ENCODE results near the gene SH3PXD2A.

DNA sequence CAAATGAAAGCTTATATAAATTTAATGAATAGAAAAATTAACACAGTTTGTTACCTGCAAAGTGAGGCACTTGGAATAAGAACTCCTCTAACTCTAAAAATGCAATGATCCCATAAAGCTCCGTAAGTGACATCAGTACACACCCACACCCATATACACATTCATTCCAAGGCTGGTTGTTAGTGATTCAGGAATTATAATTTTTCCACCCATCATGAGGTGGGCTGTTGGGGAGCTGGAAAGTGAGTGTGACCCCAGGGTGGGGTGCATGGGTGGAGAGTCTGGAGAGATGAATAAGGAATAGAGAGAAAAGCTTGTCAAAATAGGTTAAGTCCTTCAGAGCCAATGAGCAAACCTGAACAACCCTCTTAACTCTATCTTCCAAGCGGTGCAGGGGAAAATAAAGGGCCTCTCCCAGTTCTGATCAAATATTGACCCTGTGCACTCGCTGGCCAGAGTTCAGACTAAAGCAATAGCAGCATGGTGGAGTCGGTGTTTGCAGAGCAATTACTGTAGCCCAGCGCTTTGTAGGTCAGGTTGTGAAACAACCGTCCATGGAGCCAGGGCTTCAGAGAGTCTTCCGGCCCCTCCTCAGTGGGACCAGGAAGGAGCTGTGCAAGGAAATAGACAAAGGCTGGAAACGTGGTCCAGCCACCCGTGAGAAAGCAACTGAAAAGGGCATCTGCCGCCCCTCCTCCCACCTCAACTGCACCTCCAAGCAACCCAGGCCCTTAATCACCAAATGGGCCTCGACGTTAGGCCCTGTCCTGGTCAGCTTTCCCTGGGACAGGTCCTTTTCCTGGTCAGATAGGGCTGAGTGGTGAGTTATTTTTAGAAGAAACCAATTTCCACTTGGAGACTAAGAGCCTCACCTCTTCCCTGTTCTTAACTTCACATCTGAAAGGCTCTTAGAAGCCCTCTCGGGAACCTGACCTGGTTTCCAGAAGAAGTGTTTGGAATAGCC lies 61.2 kb downstream of the SH3PXD2A start:
- TF ChIP-seq, protein P1, sequence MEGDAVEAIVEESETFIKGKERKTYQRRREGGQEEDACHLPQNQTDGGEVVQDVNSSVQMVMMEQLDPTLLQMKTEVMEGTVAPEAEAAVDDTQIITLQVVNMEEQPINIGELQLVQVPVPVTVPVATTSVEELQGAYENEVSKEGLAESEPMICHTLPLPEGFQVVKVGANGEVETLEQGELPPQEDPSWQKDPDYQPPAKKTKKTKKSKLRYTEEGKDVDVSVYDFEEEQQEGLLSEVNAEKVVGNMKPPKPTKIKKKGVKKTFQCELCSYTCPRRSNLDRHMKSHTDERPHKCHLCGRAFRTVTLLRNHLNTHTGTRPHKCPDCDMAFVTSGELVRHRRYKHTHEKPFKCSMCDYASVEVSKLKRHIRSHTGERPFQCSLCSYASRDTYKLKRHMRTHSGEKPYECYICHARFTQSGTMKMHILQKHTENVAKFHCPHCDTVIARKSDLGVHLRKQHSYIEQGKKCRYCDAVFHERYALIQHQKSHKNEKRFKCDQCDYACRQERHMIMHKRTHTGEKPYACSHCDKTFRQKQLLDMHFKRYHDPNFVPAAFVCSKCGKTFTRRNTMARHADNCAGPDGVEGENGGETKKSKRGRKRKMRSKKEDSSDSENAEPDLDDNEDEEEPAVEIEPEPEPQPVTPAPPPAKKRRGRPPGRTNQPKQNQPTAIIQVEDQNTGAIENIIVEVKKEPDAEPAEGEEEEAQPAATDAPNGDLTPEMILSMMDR (IDR thresholded peaks at IDR 0.05): no peak
- TF ChIP-seq POLR2A (IDR thresholded peaks at IDR 0.05): no peak
- no peak for TF ChIP-seq EP300 (IDR thresholded peaks at IDR 0.05)
